Kidney (tissue), 14 donors: ENCODE data around the gene OBSCN. TPM values are rescaled to one million over a fixed set of nuclear protein-coding genes. Genes with fewer than 3 reads are reported as not detected.

ENCODE experiments used
- DNase-seq, 5 donors: peaks; one replicate each; pipeline ENCODE4 v3.0.0-alpha.2; 2013 to 2020
- FAIRE-seq: peaks from 2 replicates; lab custom pipeline; 2012; peaks lifted over from hg19 to GRCh38; lab: Jason Lieb, UNC
- H3K27ac ChIP-seq, 2 donors: one replicate each; pipeline ENCODE4 v1.7.0; 2013; ENCODE audit warnings: low read depth in 2 of 2, low read length in 2 of 2, inconsistent platforms in 1 of 2
- H3K27me3 ChIP-seq: one replicate; pipeline ENCODE4 v1.7.1; 2013; ENCODE audit warnings: low read length, inconsistent platforms; ENCODE audit not compliant: control insufficient read depth, insufficient read depth
- H3K36me3 ChIP-seq, 3 donors: one replicate each; pipeline versions ENCODE4 v1.7.0 to v1.7.1; 2013; ENCODE audit warnings: low read length in 3 of 3, control low read depth in 1 of 3, inconsistent platforms in 1 of 3; ENCODE audit not compliant: insufficient read depth in 3 of 3, control insufficient read depth in 2 of 3
- H3K4me1 ChIP-seq, 3 donors: one replicate each; pipeline versions ENCODE4 v1.7.0 to v1.7.1; 2013; ENCODE audit warnings: low read length in 3 of 3, inconsistent platforms in 1 of 3, low read depth in 1 of 3; ENCODE audit not compliant: control insufficient read depth in 2 of 3, insufficient read depth in 2 of 3
- H3K4me3 ChIP-seq, 3 donors: one replicate each; pipeline versions ENCODE4 v1.7.0 to v1.8.1; 2013; ENCODE audit warnings: low read length in 3 of 3, control low read depth in 1 of 3, inconsistent platforms in 1 of 3
- H3K9ac ChIP-seq, 3 donors: one replicate each; pipeline versions ENCODE4 v1.7.0 to v1.7.1; 2013; ENCODE audit warnings: low read length in 3 of 3, control low read depth in 1 of 3, inconsistent platforms in 1 of 3
- H3K9me3 ChIP-seq, 3 donors: one replicate each; pipeline versions ENCODE4 v1.7.0 to v1.7.1; 2013; ENCODE audit warnings: low read length in 3 of 3, control low read depth in 1 of 3, inconsistent platforms in 1 of 3; ENCODE audit not compliant: control insufficient read depth in 2 of 3, insufficient read depth in 1 of 3
- intact Hi-C: fragments of 100-400 bp; cut with DNase I; formaldehyde crosslinking; loops from one replicate; pipeline ENCODE4 v1.11.1; 2022
- polyA plus RNA-seq: library from polyadenylated mRNA; stranded (reverse); fragments of 350-450 nt; fragmentation: Illumina TruSeq; extraction: RNeasy Lipid Tissue Mini Kit (QIAGEN cat#74804); gene quantifications from one replicate; pipeline ENCODE4 v1.2.3, GENCODE V29; 2014; ENCODE audit warnings: low read depth, low replicate concordance; ENCODE audit not compliant: insufficient read depth
- total RNA-seq: library from RNA; stranded (reverse); fragmentation: NEBNext Ultra II Directional; extraction: Animal tissue kit (Norgen Biotek cat#: 25700); gene quantifications from one replicate; pipeline ENCODE4 v1.2.1, GENCODE V29; 2021
- TF ChIP-seq, protein P1 (sequence below): IDR thresholded peaks from 3 replicates; pipeline ENCODE4 v1.5.1; 2012; ENCODE audit warnings: mild to moderate bottlenecking, moderate library complexity, borderline replicate concordance; ENCODE audit not compliant: insufficient read depth; ENCODE audit errors: extremely low read depth
- donor health status: control.
- donor health status: control.
- donor health status: control.
- donor health status: control.
- donor health status: control.
- donor health status: DM: yes; HTN: yes; CAD: no.
- donor health status: Normal renal cell carcinoma (clear cell type).

Gene OBSCN
- total and polyA plus RNA-seq, 2 donors from 2014 or later = 14.5 to 30.0 TPM

DNA sequence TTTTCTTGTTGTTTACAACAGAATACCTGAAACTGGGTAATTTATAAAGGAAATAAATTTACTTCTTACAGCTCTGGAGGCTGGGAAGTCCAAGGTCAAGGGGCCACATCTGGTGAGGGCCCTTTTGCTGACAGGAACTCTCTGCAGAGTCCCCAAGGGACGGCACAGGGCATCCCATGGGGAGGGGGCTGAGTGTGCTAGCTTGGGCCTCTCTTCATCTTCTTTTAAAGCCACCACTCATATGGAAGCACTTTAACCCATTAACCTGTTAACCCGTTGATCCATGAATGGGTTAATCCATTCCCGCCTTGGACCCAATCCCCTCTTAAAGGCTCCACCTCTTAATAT, 76.3 kb downstream of the OBSCN start:
- TF ChIP-seq, protein P1, sequence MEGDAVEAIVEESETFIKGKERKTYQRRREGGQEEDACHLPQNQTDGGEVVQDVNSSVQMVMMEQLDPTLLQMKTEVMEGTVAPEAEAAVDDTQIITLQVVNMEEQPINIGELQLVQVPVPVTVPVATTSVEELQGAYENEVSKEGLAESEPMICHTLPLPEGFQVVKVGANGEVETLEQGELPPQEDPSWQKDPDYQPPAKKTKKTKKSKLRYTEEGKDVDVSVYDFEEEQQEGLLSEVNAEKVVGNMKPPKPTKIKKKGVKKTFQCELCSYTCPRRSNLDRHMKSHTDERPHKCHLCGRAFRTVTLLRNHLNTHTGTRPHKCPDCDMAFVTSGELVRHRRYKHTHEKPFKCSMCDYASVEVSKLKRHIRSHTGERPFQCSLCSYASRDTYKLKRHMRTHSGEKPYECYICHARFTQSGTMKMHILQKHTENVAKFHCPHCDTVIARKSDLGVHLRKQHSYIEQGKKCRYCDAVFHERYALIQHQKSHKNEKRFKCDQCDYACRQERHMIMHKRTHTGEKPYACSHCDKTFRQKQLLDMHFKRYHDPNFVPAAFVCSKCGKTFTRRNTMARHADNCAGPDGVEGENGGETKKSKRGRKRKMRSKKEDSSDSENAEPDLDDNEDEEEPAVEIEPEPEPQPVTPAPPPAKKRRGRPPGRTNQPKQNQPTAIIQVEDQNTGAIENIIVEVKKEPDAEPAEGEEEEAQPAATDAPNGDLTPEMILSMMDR = no peak
- Histone ChIP-seq H3K36me3 (no peaks in the 10 kb centered on the region), H3K4me1 (no peaks in the 10 kb centered on the region), H3K9ac (no peak overlapping the region), H3K27ac (no peak overlapping the region), H3K4me3 (no peak overlapping the region), H3K9me3 (no peaks in the 10 kb centered on the region), H3K27me3 (no peaks in the 10 kb centered on the region)
- FAIRE-seq (no peak), DNase-seq (peak in 1 of 5 donors; percentile 18)
- intact Hi-C loops = no loop called here

DNA sequence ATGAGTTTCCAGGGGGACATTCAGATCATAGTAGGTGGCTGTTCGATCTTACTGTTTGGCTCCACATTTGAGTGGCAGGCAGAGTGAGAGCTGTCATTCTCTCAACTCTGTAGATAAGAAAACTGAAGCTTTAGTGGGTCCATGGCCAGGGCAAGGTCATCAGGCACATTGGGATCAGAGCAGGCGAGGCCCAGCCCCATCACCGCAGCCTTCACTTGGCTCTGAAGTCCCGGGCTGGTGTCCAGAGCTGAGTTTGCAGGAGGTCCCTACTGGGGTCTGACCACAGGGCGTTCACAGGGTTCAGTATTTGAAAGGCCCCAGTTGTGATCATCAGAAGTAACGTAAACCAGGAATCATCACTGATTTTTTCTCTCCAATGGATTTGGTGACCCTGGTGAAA, 76.7 kb downstream of the OBSCN start:
- Histone ChIP-seq H3K9me3 (no peaks in the 10 kb centered on the region), H3K36me3 (no peaks in the 10 kb centered on the region), H3K9ac (no peak overlapping the region), H3K4me1 (no peaks in the 10 kb centered on the region), H3K4me3 (no peak overlapping the region), H3K27me3 (no peaks in the 10 kb centered on the region), H3K27ac (no peak overlapping the region)
- DNase-seq (no peak), FAIRE-seq (no peak)
- intact Hi-C loops = no loop called here
- TF ChIP-seq, protein P1 = no peak

DNA sequence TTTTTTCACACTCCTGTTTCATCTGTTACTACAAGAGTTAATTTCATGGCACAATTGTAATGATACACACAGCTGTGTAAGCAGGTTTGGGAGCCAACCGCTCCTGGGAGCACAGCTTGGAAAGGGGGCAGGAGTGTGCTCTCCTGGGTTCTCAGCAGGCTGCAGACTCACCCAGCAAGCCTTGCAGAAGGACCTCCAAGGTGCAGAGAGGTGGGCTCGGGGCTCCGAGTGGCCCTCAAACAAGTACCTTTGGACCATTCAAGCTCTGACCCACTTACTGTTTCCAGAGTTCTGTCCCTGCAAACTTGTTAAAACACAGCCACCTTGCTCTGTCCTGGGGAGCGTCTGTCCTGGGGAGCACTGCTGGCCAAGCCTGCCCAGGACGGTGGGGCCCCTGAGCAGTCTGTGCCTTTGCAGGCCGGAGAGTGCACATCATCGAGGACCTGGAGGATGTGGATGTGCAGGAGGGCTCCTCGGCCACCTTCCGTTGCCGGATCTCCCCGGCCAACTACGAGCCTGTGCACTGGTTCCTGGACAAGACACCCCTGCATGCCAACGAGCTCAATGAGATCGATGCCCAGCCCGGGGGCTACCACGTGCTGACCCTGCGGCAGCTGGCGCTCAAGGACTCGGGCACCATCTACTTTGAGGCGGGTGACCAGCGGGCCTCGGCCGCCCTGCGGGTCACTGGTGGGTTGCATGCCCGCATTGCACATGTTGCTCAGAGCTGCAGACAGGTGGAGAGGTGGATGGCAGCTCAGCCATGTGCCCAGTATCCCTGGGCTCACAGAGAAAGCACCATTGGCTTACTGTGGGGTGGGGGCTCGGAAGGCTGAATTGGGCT, 78.0 kb downstream of the OBSCN start:
- intact Hi-C loops = no loop called here
- H3K36me3 ChIP-seq = no peaks in the 10 kb centered on the region
- H3K27me3 ChIP-seq = no peaks in the 10 kb centered on the region
- no peaks in the 10 kb centered on the region for H3K4me1 ChIP-seq
- FAIRE-seq (no peak), DNase-seq (peak in 1 of 5 donors; percentile 68)
- H3K9ac ChIP-seq = no peak overlapping the region
- no peaks in the 10 kb centered on the region for H3K9me3 ChIP-seq
- TF ChIP-seq, protein P1 = no peak
- H3K27ac ChIP-seq = no peak overlapping the region
- no peak overlapping the region for H3K4me3 ChIP-seq
